Mesodermal cell (in vitro differentiated cells): ENCODE measurements around the gene CCDC88C.
"Not testable (repeated sequence)": the region's sequence is repeated elsewhere in the genome, so short reads cannot be mapped to it uniquely, and the experiment has no call there.

ENCODE experiments used
- H3K27ac ChIP-seq: 2 replicates; pipeline ENCODE4 v1.7.0; 2013; ENCODE audit warnings: mild to moderate bottlenecking, low read depth, low read length, moderate library complexity; ENCODE audit not compliant: severe bottlenecking
- H3K36me3 ChIP-seq: 2 replicates; pipeline ENCODE4 v1.7.1; 2013; ENCODE audit warnings: mild to moderate bottlenecking, low read length, moderate library complexity; ENCODE audit not compliant: control insufficient read depth, insufficient read depth
- H3K4me1 ChIP-seq: one replicate; pipeline ENCODE4 v1.7.1; 2013; ENCODE audit warnings: mild to moderate bottlenecking, low read length; ENCODE audit not compliant: insufficient read depth, control insufficient read depth, poor library complexity, severe bottlenecking
- H3K4me3 ChIP-seq: 2 replicates; pipeline ENCODE4 v1.7.0; 2013; ENCODE audit warnings: low read length, control low read depth, mild to moderate bottlenecking; ENCODE audit not compliant: insufficient read depth, poor library complexity, severe bottlenecking; ENCODE audit errors: extremely low read depth
- H3K9me3 ChIP-seq: 2 replicates; pipeline ENCODE4 v1.7.1; 2013; ENCODE audit warnings: mild to moderate bottlenecking, low read length, moderate library complexity; ENCODE audit not compliant: control insufficient read depth
- WGBS, 2 experiments: methylation state at CpG; one replicate each; pipeline ENCODE4 v1.1.5; 2013; ENCODE audit warnings: missing lambda C conversion rate in 2 of 2; ENCODE audit not compliant: insufficient coverage in 2 of 2; 5-methylcytosine and 5-hydroxymethylcytosine counted together

CCDC88C gene

DNA sequence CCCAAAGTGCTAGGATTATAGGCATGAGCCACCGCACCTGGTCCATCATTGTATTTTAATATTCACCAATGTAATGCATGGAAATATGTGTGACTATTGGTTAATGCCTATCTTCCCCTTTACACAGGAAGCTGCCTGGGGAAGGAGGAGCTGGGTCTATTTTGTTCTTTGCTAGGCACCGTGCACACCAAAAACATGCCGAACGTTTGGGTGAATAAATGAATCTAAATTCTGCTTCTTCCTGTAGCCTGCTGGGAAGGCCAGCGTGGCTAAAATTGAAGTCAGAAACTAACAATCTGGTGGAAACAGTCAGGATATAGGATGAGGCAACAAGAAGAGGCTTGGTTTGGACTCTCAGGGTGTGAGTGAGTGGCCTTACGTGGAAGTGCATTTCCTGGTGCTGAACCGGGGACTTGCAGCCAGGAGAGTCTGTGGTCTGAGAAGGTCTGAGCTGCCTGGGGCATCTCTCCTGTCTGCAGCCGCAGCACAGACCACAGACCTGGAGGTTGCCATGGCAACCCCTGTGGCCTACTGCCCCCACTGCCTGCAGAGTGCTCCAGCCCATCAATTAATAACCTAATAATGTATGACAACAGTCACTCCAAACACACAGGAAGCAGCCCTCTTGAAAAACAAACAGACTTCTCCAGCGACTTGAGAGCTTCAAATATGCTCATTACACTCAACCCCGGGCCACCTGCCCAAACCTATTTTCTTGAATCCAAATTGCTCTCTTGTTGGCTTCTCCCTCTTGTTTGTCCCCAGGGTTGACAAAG is 167.6 kb downstream of the CCDC88C start:
- Histone ChIP-seq H3K4me3 (no peak overlapping the region), H3K36me3 (no peaks in the 10 kb centered on the region), H3K4me1 (peaks cover 3% of the 10 kb centered on the region), H3K9me3 (no peaks in the 10 kb centered on the region), H3K27ac (peak overlapping the region; percentile 32)
- 56 to 71% methylated on average over 4 to 9 of the region's 10 CpGs for WGBS, 2 experiments

DNA sequence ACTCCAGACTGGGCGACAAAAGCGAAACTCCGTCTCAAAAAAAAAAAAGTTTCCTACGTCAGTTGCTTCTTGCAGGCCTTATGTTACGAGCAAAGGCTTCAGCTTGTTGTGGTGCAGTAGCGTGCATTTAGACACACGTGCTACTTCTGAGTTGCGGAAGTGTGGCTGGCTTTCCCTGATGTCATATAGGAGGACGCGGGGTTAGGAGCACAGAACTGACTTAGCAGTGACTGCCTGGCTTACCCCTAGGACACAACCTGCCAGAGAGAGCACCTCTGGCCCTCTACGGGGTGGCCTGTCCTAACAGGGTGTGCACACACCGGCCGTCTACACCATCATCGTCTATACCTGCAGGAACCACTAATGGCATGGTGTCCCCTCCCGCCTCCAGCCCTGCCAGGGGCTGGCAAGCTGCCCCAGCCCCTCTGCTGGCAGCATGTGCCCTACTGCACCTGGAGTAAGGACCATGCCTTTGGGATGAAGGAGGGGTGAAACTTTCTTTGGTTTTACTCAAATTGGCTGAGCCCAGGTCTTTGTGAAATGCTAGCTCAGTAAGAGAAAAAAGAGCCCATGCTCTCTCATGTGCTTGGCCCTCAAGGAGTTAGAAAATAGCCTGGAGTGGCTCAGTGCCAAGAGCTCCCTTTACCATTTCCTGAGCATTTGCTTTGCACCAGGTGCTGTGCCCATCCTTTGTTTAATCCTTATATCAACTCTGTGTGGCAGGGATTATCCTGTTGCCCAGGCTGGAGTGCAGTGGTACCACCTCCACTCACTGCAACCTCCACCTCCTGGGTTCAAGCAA is 171.4 kb downstream of the CCDC88C start:
- WGBS, 2 experiments = 94 to 96% methylated on average over 15 of the region's 15 CpGs
- H3K27ac ChIP-seq = no peak overlapping the region

DNA sequence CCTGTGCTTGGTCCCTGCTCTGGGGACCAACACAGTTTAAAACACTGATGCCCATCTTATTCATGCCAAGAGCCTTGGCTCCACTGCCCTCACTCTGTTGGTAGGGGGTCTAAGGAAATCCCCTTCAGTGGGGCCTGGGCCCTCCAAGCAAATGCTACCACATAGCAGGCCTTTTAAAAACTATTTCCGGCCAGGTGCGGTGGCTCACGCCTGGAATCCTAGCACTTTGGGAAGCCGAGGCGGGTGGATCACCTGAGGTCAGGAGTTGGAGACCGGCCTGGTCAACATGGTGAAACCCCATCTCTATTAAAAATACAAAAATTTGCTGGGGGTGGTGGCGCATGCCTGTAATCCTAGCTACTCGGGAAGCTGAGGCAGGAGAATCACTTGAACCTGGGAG is 172.0 kb downstream of the CCDC88C start:
- H3K36me3 ChIP-seq, H3K9me3 ChIP-seq, H3K4me3 ChIP-seq, H3K27ac ChIP-seq: not testable (repeated sequence)
- WGBS, 2 experiments = 91 to 96% methylated on average over 5 to 7 of the region's 8 CpGs
- peaks cover 14% of the 10 kb centered on the region for H3K4me1 ChIP-seq

More for the DNA sequence above, 171.4 kb downstream of the CCDC88C start:
- no peak overlapping the region for H3K4me3 ChIP-seq
- H3K9me3 ChIP-seq = no peaks in the 10 kb centered on the region
- peaks cover 14% of the 10 kb centered on the region for H3K4me1 ChIP-seq
- no peaks in the 10 kb centered on the region for H3K36me3 ChIP-seq

DNA sequence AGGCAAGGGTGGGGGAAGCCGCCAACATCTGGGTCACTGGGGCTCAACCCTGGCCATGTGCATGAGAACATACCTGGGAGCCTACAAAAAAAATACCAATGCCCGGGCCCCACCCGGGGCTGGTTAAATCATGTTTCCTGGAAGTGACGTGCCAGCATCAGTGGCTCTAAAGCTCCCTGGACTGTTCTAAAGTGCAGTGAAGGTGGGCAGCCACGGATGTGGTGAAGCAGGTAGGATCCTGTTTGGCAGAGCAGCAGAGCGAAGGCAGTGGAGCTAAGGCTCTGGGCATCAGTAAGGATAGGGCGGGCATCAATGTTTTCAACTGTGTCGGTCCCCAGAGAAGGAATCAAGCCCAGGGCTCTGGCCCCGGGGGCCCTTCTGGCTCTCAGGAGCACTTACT is 172.6 kb downstream of the CCDC88C start:
- H3K36me3 ChIP-seq = no peaks in the 10 kb centered on the region
- 89 to 99% methylated on average over 8 to 9 of the region's 9 CpGs for WGBS, 2 experiments
- H3K4me3 ChIP-seq = no peak overlapping the region
- peaks cover 7% of the 10 kb centered on the region for H3K9me3 ChIP-seq
- peaks cover 14% of the 10 kb centered on the region for H3K4me1 ChIP-seq
- no peak overlapping the region for H3K27ac ChIP-seq

DNA sequence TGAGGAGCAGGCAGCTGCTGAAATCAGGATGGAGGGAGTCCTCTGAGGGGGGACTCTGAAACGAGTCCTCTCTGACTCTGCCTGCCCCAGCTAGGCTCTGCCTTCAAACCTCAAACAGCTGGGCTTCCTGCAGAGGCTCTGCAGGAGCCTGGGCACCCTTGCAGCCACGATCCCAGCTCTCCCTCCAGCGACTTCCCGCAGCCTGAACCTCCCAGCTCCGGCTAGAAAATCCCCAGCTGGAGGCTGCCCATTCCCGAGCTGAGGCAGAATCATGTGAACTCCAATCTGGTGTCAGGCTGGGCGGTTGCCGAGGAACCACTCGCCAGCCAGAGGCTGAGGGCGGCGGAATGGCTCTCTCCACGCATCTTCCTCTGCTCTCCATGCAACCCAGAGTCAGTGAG is 173.1 kb downstream of the CCDC88C start, which contains the start of gene GPR68:
Gene GPR68, minus strand, starts transcription at position 204 of the 401 bp plus-strand sequence. CDS start 9,654 bp downstream, outside the sequence.
- WGBS, 2 experiments = 30 to 61% methylated on average over 6 to 12 of the region's 12 CpGs
- Histone ChIP-seq H3K4me3 (no peak within 1 kb of the TSS), H3K9me3 (peaks cover 7% of the 10 kb centered on the region), H3K4me1 (peaks cover 11% of the 10 kb centered on the region), H3K27ac (no peak within 1 kb of the TSS), H3K36me3 (no peaks in the 10 kb centered on the region)

DNA sequence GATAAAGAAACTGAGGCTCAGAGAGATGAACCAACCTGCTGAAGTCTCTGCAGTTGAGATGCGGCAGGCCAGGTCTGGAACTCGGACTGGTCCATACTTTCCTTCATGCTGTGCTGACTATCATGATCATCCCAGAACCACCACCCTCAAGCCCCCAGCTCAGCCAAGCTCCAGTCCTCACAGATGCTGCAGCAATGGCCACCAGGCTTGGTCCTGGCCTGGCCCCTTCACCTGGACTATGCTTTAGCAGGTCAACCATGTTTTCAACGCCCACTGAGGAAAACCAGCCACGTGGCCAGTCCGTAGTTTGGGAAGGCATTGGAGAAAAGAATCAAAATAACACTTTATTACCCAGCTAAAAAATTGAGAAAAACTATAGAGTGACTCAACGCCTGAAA is 174.5 kb downstream of the CCDC88C start:
- Histone ChIP-seq H3K4me3 (no peak overlapping the region), H3K27ac (no peak overlapping the region), H3K36me3 (no peaks in the 10 kb centered on the region), H3K9me3 (peaks cover 7% of the 10 kb centered on the region), H3K4me1 (peaks cover 11% of the 10 kb centered on the region)
- WGBS, 2 experiments = 95 to 100% methylated on average over 2 to 3 of the region's 6 CpGs

DNA sequence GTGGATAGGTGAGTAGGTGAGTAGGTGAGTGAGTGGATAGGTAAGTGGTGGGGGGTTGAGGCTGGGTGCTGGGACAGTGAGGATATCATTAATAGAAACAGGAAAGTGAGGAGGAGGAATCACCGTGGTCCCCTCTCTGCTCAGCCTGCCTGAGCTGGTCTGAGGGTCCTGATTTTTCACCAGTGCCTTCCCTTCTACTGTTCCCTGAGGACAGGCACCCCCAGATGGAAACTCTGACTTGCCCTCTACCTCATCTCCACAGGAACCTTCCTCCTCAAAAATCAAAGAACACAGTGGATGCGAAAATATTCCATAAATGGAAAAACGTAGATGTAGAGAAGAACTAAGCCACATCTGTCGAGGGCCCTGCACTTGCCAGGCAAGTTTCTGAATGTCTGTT is 175.0 kb downstream of the CCDC88C start:
- 78 to 100% methylated on average over 1 to 2 of the region's 4 CpGs for WGBS, 2 experiments
- Histone ChIP-seq H3K4me1 (peaks cover 11% of the 10 kb centered on the region), H3K9me3 (peaks cover 7% of the 10 kb centered on the region), H3K27ac (no peak overlapping the region), H3K4me3 (no peak overlapping the region), H3K36me3 (no peaks in the 10 kb centered on the region)

DNA sequence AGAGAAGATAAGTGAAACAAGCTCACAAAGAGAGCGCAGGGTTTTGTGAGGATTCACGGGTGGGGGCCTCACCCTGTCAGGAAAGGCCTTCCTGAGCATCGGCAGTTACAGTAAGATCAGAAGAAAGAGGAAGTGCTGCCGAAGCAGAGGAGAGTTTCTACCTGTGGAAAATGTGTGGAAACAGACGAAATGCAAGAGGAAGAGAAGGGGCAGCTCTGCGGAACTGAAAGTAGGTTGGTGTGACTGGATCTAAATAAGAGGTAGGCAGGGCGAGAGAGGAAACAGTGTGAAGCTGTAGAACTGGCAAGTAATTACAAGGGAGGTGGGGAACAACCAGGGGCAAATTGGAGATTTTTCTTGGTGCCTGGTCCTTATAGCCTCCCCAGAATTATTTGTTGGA is 175.8 kb downstream of the CCDC88C start:
- Histone ChIP-seq H3K36me3 (no peaks in the 10 kb centered on the region), H3K9me3 (peaks cover 7% of the 10 kb centered on the region), H3K27ac (no peak overlapping the region), H3K4me1 (peaks cover 11% of the 10 kb centered on the region), H3K4me3 (no peak overlapping the region)
- WGBS, 2 experiments = 88 to 94% methylated on average over 7 of the region's 7 CpGs

DNA sequence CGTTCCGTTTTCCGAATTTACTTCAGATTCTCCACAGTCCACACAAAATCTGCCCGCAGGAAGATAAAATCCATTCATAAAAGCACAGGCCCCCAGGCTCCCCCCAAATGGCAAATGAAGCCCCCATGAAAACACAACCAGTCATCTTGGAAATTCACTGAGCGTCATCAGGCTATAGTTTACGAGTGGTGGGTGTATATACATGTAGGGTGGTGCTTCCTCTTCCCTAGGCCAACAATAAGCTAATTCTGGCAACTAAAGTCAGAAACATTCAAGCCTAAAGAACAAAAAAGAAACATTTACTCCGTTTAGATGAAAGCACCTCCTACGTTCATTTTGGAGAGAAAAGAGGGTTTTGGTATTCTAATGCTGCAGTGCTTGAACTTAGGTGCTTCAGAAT is 179.0 kb downstream of the CCDC88C start:
- no peak overlapping the region for H3K27ac ChIP-seq
- 70 to 100% methylated on average over 2 to 3 of the region's 8 CpGs for WGBS, 2 experiments
- peaks cover 4% of the 10 kb centered on the region for H3K4me1 ChIP-seq
- H3K36me3 ChIP-seq = no peaks in the 10 kb centered on the region
- no peak overlapping the region for H3K4me3 ChIP-seq
- peaks cover 7% of the 10 kb centered on the region for H3K9me3 ChIP-seq

DNA sequence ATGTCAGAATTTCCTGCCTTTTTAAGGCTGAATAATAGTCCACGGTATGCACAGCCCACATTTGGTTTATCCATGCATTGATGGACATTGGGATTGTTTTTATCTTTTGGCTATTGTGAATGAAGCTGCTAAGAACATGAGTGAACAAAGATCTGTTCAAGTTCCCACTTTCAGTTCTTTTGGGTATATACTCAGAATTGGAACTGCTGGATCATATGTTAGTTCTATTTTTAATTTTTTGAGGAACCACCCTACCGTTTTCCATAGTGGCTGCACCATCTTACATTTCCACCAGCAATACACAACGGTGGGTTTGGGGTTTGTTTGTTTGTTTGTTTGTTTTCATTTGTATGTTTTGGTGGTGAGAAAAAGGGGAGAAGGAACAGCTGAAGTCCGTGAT is 179.5 kb downstream of the CCDC88C start:
- Histone ChIP-seq H3K4me1 (no peaks in the 10 kb centered on the region), H3K4me3 (no peak overlapping the region), H3K36me3 (no peaks in the 10 kb centered on the region), H3K9me3 (peaks cover 7% of the 10 kb centered on the region), H3K27ac (no peak overlapping the region)
- WGBS, 2 experiments = 100% methylated on average over 1 of the region's 4 CpGs

DNA sequence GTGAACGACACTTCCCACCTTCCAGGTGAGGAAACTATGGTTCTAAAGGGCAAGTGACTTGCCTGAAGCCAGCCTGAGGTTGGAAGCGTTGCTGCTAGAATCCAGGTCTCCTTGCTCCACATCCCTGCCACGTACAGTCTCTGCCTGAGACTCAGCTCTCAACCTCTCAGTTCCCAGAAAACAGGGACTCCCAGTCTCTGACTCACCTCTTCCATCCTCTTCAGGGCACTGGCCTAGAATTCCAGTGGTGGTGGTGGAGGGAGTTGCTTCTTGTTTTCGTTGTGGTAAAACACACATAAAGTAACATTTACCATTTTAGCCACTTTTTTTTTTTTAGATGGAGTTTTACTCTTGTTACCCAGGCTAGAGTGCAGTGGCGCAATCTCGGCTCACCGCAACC is 180.4 kb downstream of the CCDC88C start:
- Histone ChIP-seq H3K9me3 (peaks cover 7% of the 10 kb centered on the region), H3K36me3 (no peaks in the 10 kb centered on the region), H3K4me3 (no peak overlapping the region), H3K27ac (no peak overlapping the region), H3K4me1 (no peaks in the 10 kb centered on the region)
- WGBS, 2 experiments = 93 to 94% methylated on average over 4 to 5 of the region's 7 CpGs
